ENCODE measurements around the gene PALMD. TPM values are rescaled to one million over a fixed set of nuclear protein-coding genes. Genes with fewer than 3 reads are reported as not detected.

Gene PALMD
- total RNA-seq, 1 donor from 2014 or later = 0.58 TPM

DNA sequence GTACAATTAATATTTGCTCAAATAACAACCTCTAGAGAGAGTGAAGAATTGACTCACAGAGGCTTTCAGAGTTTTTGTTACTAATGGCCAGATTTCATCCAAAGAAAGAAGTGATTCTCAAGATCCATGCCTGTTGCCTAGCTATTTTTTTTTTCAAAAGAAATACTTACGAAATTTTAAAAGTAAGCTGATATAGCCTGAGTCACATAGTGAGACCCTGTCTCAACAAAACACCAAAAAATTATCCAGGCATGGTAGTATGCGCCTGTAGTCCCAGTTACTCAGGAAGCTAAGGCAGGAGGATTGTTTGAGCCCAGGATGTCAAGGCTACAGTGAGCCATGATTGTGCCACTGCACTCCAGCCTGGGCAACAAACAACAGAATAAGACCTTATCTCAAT is 14.6 kb downstream of the PALMD start:
- no peak for DNase-seq (ENCODE audit: low spot score in 2 of 2, unreplicated experiment in 2 of 2)
- Mint-ChIP-seq H3K36me3 (no peaks in the 10 kb centered on the region), H3K9me3 (no peaks in the 10 kb centered on the region), H3K4me3 (no peak overlapping the region), H3K27me3 (ENCODE audit: low read depth) (no peaks in the 10 kb centered on the region), H3K27ac (no peak overlapping the region), H3K4me1 (peaks cover 3% of the 10 kb centered on the region)
- no peak for TF ChIP-seq CTCF (IDR thresholded peaks at IDR 0.05; ENCODE audit: unreplicated experiment)

- TF ChIP-seq CTCF (IDR thresholded peaks at IDR 0.05; ENCODE audit: unreplicated experiment) = no peak
- Mint-ChIP-seq H3K36me3 (no peaks in the 10 kb centered on the region), H3K27ac (no peak overlapping the region), H3K9me3 (no peaks in the 10 kb centered on the region), H3K4me3 (no peak overlapping the region), H3K27me3 (ENCODE audit: low read depth) (no peaks in the 10 kb centered on the region), H3K4me1 (peaks cover 3% of the 10 kb centered on the region)
- DNase-seq (ENCODE audit: low spot score in 2 of 2, unreplicated experiment in 2 of 2) = no peak
Observed at GRCh38 chr1:99661780-99662179, 15.9 kb downstream of the PALMD start.

DNA sequence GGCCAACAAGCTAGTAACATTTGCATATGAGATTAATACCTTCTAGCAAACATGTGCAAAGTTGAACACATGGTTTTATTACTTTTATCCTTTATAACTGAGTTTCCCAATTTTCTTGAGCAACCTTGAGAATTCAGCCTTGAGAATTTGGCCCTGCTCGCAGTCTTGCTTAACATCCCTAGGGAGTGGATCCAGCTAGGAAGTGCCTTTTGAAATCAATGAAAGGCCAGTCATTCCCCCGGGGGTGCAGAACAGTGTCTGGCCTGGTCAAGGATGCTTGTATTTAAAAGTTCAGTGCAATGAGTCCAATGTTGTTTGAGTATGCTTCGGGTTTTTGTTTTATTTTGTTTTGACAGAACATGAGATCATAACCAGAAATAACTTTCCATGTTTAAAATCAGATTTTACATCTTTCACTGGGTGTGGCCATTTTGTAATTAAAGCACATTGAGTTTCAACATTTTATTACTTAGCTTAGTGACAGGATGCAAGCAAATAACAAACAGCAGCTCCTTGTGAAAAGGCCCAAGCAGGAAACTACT is 16.7 kb downstream of the PALMD start:
- DNase-seq (ENCODE audit: low spot score in 2 of 2, unreplicated experiment in 2 of 2) = no peak
- Mint-ChIP-seq H3K4me1 (peaks cover 3% of the 10 kb centered on the region), H3K36me3 (no peaks in the 10 kb centered on the region), H3K9me3 (no peaks in the 10 kb centered on the region), H3K27ac (peak overlapping the region; percentile 2), H3K27me3 (ENCODE audit: low read depth) (no peaks in the 10 kb centered on the region), H3K4me3 (no peak overlapping the region)
- no peak for TF ChIP-seq CTCF (IDR thresholded peaks at IDR 0.05; ENCODE audit: unreplicated experiment)

- no peaks in the 10 kb centered on the region for H3K27me3 Mint-ChIP-seq (ENCODE audit: low read depth)
Observed at GRCh38 chr1:99663501-99663900, 17.6 kb downstream of the PALMD start.

GRCh38 chr1:99665212-99665611 is 19.3 kb downstream of the PALMD start:
- Mint-ChIP-seq H3K27me3 (ENCODE audit: low read depth) (peaks cover 1% of the 10 kb centered on the region), H3K4me3 (no peak overlapping the region), H3K4me1 (peaks cover 3% of the 10 kb centered on the region), H3K27ac (no peak overlapping the region), H3K36me3 (no peaks in the 10 kb centered on the region), H3K9me3 (no peaks in the 10 kb centered on the region)
- no peak for TF ChIP-seq CTCF (IDR thresholded peaks at IDR 0.05; ENCODE audit: unreplicated experiment)
- no peak for DNase-seq (ENCODE audit: low spot score in 2 of 2, unreplicated experiment in 2 of 2)

More at GRCh38 chr1:99663501-99663900, 17.6 kb downstream of the PALMD start:
- H3K4me1 Mint-ChIP-seq = peaks cover 3% of the 10 kb centered on the region
- TF ChIP-seq CTCF (IDR thresholded peaks at IDR 0.05; ENCODE audit: unreplicated experiment) = no peak
- no peak overlapping the region for H3K27ac Mint-ChIP-seq
- no peak overlapping the region for H3K4me3 Mint-ChIP-seq
- H3K9me3 Mint-ChIP-seq = no peaks in the 10 kb centered on the region
- DNase-seq (ENCODE audit: low spot score in 2 of 2, unreplicated experiment in 2 of 2) = no peak
- H3K36me3 Mint-ChIP-seq = no peaks in the 10 kb centered on the region

DNA sequence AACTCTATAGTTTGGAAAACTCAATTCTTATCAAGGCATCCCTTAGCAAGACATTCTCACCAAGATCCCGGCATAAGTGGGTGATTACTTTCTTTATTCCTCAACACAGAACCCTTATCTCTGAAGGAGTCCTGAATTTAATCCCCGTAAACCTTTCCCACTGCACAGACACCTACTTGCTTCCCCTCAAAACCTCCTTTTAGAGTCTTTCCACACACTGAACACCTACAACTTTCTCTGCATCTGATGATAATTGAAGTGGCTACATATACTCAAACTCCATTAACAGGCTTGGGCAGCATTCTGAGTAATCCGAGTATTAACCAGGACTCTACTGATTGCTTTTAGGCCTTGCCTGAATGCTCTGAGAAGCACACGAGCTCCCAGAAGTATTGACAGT is 23.5 kb downstream of the PALMD start:
- Mint-ChIP-seq H3K27me3 (ENCODE audit: low read depth) (peaks cover 1% of the 10 kb centered on the region), H3K4me3 (no peak overlapping the region), H3K27ac (no peak overlapping the region), H3K36me3 (no peaks in the 10 kb centered on the region), H3K4me1 (peaks cover 10% of the 10 kb centered on the region), H3K9me3 (no peaks in the 10 kb centered on the region)
- TF ChIP-seq CTCF (IDR thresholded peaks at IDR 0.05; ENCODE audit: unreplicated experiment) = no peak
- no peak for DNase-seq (ENCODE audit: low spot score in 2 of 2, unreplicated experiment in 2 of 2)
